Breast epithelium (tissue), 3 donors: ENCODE measurements around the gene FBH1.

Experiments
- CTCF ChIP-seq, 3 donors: fragments of 450-650 bp; IDR thresholded peaks; one replicate each; pipeline ENCODE4 v1.5.1; 2016 to 2017; ENCODE audit warnings: antibody characterized with exemption in 3 of 3, mild to moderate bottlenecking in 3 of 3, moderate library complexity in 3 of 3
- POLR2A ChIP-seq: fragments of 450-650 bp; IDR thresholded peaks from one replicate; pipeline ENCODE4 v1.6.1; 2016; ENCODE audit warnings: antibody characterized with exemption, mild to moderate bottlenecking, moderate library complexity

GRCh38 chr10:5869156-5869555 is 20.9 kb upstream of the FBH1 start:
- TF ChIP-seq CTCF (IDR thresholded peaks at IDR 0.05), result no peak
- no peak for TF ChIP-seq POLR2A
